Adrenal gland (tissue), 5 donors: ENCODE results near the gene PSG1.
"Not testable (repeated sequence)": the region's sequence is repeated elsewhere in the genome, so short reads cannot be mapped to it uniquely, and the experiment has no call there.

ENCODE experiments used
- POLR2A ChIP-seq, 2 donors: fragments of 450-650 bp; IDR thresholded peaks; one replicate each; pipeline ENCODE4 v1.6.1; 2017; ENCODE audit warnings: antibody characterized with exemption in 2 of 2, mild to moderate bottlenecking in 2 of 2, moderate library complexity in 1 of 2
- TF ChIP-seq, protein P1 (sequence below), 6 experiments: fragments of 450-650 bp in 4 of 6; fragments of 200-600 bp in 2 of 6; sonication (generic) in 1 of 6; IDR thresholded peaks; 1 replicate in 5 of 6; 2 replicates in 1 of 6; pipeline versions ENCODE4 v1.5.1 to v1.8.0; 2016 to 2021; ENCODE audit warnings: antibody characterized with exemption in 6 of 6, mild to moderate bottlenecking in 2 of 6, moderate library complexity in 1 of 6
- donor health status: DM: no; HTN: no; CAD: no.

DNA sequence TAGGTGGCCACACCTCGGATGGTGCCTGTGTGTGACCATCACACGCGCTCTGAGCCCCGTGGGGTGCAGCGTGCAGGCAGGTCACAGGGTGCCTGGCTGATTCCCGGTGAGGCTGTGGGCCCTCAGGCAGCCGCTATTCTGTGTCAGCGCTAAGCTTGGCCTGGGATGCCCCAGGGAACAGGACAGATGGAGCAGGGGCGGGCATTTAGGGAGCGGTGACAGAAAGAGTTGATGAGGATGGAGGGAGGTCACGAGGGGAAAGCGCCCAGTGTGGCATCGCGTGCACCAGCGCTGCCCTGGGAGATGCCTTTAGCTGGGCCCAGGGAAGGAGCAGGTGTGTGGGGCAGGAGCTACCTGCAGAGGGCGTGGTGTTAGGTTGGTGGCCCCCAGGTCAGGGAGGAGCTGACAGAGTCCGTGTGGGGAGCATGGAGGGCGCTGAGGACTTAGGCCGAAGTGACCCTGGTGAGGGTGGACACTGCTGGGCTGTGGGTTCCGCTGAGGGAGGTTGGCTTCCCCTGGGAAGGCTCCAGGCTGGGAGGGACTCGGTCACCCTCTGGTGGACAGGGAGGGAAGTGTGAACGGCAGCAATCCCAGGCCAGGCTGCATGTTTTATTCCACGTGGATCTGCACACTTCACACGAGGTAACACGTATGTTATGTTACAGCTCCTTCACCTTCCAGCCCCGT is 39.7 kb upstream of the PSG1 start:
- not testable (repeated sequence) for TF ChIP-seq POLR2A (IDR thresholded peaks at IDR 0.05)
- TF ChIP-seq, protein P1, sequence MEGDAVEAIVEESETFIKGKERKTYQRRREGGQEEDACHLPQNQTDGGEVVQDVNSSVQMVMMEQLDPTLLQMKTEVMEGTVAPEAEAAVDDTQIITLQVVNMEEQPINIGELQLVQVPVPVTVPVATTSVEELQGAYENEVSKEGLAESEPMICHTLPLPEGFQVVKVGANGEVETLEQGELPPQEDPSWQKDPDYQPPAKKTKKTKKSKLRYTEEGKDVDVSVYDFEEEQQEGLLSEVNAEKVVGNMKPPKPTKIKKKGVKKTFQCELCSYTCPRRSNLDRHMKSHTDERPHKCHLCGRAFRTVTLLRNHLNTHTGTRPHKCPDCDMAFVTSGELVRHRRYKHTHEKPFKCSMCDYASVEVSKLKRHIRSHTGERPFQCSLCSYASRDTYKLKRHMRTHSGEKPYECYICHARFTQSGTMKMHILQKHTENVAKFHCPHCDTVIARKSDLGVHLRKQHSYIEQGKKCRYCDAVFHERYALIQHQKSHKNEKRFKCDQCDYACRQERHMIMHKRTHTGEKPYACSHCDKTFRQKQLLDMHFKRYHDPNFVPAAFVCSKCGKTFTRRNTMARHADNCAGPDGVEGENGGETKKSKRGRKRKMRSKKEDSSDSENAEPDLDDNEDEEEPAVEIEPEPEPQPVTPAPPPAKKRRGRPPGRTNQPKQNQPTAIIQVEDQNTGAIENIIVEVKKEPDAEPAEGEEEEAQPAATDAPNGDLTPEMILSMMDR (IDR thresholded peaks at IDR 0.05) = peak in 1 of 6 experiments; percentile 7
